A673 (cell line): Measurements from ENCODE around the gene CDK14. TPM values are rescaled to one million over a fixed set of nuclear protein-coding genes. Genes with fewer than 3 reads are reported as not detected.

ENCODE experiments used
- BruUV-seq: library from RNA; stranded (reverse); fragments of 400-500 nt; replicated peaks from 2 replicates; lab custom pipeline; 2021; lab: Mats Ljungman, UMichigan
- CTCF ChIA-PET: fragments of 300-600 bp; sonication (Branson Sonifier 250); formaldehyde crosslinking; loops from one replicate; lab custom pipeline; 2022; ENCODE audit warnings: antibody characterized with exemption; lab: Charles Lee
- POLR2A ChIA-PET: fragments of 300-600 bp; sonication (Branson Sonifier 250); formaldehyde crosslinking; loops from one replicate; lab custom pipeline; 2022; ENCODE audit warnings: antibody characterized with exemption; ENCODE audit not compliant: low non-redundant PET; lab: Charles Lee
- DNase-seq: peaks from one replicate; pipeline ENCODE4 v3.0.0-alpha.2; 2015; ENCODE audit warnings: low spot score
- H3K27ac ChIP-seq: fragments of 200-600 bp; sonication (generic); 2 replicates; pipeline ENCODE4 v1.5.1; 2016; ENCODE audit warnings: mixed run types, low read depth, mild to moderate bottlenecking, mixed read lengths, antibody characterized with exemption, low read length; ENCODE audit not compliant: poor library complexity, severe bottlenecking
- H3K27me3 ChIP-seq: fragments of 200-600 bp; sonication (generic); replicated peaks from 2 replicates; pipeline ENCODE4 v1.6.1; 2017; ENCODE audit warnings: mixed run types, low read depth, mild to moderate bottlenecking, mixed read lengths, antibody characterized with exemption, low read length; ENCODE audit not compliant: insufficient read depth, poor library complexity
- H3K36me3 ChIP-seq: fragments of 200-600 bp; sonication (generic); 2 replicates; pipeline ENCODE4 v1.6.1; 2016; ENCODE audit warnings: mixed run types, mild to moderate bottlenecking, mixed read lengths, antibody characterized with exemption, low read length; ENCODE audit not compliant: insufficient read depth, poor library complexity, severe bottlenecking
- H3K4me1 ChIP-seq: fragments of 200-600 bp; sonication (generic); 2 replicates; pipeline ENCODE4 v1.6.1; 2017; ENCODE audit warnings: mixed run types, mild to moderate bottlenecking, mixed read lengths, antibody characterized with exemption, low read length; ENCODE audit not compliant: insufficient read depth, poor library complexity, severe bottlenecking
- H3K4me3 ChIP-seq: fragments of 200-600 bp; sonication (generic); 2 replicates; pipeline ENCODE4 v1.5.1; 2016; ENCODE audit warnings: low read depth, mixed run types, mild to moderate bottlenecking, mixed read lengths, low read length; ENCODE audit not compliant: poor library complexity, severe bottlenecking
- H3K9me3 ChIP-seq: fragments of 200-600 bp; sonication (generic); 2 replicates; pipeline ENCODE4 v1.6.1; 2016; ENCODE audit warnings: mixed run types, low read depth, mild to moderate bottlenecking, mixed read lengths, antibody characterized with exemption, low read length; ENCODE audit not compliant: poor library complexity, severe bottlenecking
- EZH2 ChIP-seq: fragments of 200-600 bp; sonication (generic); IDR thresholded peaks from 2 replicates; pipeline ENCODE4 v1.6.1; 2017; ENCODE audit warnings: borderline replicate concordance, low read depth, mild to moderate bottlenecking, mixed read lengths, antibody characterized with exemption, low read length; ENCODE audit not compliant: poor library complexity, severe bottlenecking
- intact Hi-C: fragments of 100-400 bp; cut with micrococcal nuclease; formaldehyde crosslinking; loops from one replicate; pipeline ENCODE4 v1.10.0; 2022; ENCODE audit not compliant: unreplicated experiment
- total RNA-seq: library from RNA; stranded (reverse); gene quantifications from 2 replicates; pipeline ENCODE4 v1.2.3, GENCODE V29; 2021
- TF ChIP-seq, protein P1 (sequence below): fragments of 300-800, 200-600 bp; sonication (generic); conservative IDR thresholded peaks from 2 replicates; pipeline ENCODE4 v1.5.1; 2017; ENCODE audit warnings: low read depth, mild to moderate bottlenecking, antibody characterized with exemption, low read length, moderate library complexity, mixed read lengths

Gene CDK14
- total RNA-seq, 1 experiment from 2014 or later, result 128 TPM

DNA sequence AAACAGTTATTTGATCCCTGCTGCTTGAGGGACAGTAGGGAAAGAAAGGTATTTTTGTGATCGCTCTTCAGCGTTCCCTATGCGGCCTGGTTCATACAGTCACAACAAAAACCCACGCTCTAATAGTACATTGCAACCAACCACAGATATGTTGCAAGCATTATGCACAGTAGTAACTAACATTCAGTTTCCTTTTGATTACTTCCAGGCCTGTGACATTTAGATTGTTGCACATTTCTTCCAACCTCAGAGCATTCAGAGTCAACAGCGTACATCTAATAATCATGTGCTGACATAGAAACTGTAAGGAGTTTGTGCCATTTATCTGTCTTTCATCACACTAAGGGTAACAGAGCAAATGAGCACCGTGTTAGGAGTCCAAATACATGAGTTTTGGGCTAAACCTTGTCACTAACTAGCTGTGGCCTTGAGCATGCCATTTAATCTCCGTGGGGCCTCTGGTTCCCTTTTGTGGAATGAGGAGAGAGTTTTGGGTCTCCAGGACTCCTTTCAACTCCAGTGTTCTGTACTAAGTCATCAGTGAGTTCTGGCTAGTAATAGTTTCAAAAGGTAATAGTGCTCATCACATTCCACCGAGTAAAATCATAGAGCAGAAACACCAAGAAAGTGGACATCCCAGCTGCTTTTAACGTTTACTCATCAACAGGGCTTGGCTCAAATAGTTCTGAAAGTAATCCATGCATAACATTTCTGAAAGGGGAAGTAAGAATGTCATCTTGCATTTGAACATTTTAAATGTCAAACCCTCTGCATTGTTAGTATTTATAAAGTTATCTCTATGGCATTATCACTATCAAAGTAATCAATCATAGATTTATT lies 569.1 kb downstream of the CDK14 start:
- Histone ChIP-seq H3K36me3 (no peaks in the 10 kb centered on the region), H3K9me3 (no peaks in the 10 kb centered on the region), H3K27ac (no peak overlapping the region), H3K4me1 (peaks cover 5% of the 10 kb centered on the region), H3K4me3 (no peak overlapping the region), H3K27me3 (no peaks in the 10 kb centered on the region)
- intact Hi-C loops, result no loop called here
- POLR2A ChIA-PET, result no interaction called here
- no peak for TF ChIP-seq EZH2
- TF ChIP-seq, protein P1, sequence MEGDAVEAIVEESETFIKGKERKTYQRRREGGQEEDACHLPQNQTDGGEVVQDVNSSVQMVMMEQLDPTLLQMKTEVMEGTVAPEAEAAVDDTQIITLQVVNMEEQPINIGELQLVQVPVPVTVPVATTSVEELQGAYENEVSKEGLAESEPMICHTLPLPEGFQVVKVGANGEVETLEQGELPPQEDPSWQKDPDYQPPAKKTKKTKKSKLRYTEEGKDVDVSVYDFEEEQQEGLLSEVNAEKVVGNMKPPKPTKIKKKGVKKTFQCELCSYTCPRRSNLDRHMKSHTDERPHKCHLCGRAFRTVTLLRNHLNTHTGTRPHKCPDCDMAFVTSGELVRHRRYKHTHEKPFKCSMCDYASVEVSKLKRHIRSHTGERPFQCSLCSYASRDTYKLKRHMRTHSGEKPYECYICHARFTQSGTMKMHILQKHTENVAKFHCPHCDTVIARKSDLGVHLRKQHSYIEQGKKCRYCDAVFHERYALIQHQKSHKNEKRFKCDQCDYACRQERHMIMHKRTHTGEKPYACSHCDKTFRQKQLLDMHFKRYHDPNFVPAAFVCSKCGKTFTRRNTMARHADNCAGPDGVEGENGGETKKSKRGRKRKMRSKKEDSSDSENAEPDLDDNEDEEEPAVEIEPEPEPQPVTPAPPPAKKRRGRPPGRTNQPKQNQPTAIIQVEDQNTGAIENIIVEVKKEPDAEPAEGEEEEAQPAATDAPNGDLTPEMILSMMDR, result no peak
- no peak for DNase-seq
- CTCF ChIA-PET, result no interaction called here
- BruUV-seq, result no TSS peak

DNA sequence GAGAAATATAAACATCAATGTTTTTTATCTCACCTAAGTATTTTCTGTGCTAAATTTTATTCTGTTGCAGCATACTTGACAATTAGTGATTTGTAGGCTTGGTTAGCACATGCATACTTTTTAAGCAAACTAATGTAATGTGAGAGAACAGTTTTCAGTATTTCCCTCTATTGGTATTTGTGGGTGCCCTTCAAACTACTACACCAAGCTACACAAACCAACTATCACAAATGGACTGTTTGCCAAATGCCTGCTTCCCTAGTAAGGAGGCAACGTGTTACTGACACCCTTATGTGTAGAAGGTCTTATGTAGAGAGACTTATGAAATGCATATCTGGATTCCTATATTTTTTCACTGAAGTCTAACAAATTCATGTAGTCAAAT lies 569.7 kb downstream of the CDK14 start:
- no peaks in the 10 kb centered on the region for H3K9me3 ChIP-seq
- no peaks in the 10 kb centered on the region for H3K36me3 ChIP-seq
- no peak for DNase-seq
- ChIA-PET POLR2A (interaction anchor here (1.0 kb wide), 1 partner anchor 18 kb away, joined by 4 read pairs; no protein-coding TSS in a partner anchor), CTCF (no interaction called here)
- TF ChIP-seq, protein P1, result no peak
- no peak for TF ChIP-seq EZH2
- no peak overlapping the region for H3K4me3 ChIP-seq
- no peak overlapping the region for H3K27ac ChIP-seq
- H3K27me3 ChIP-seq, result no peaks in the 10 kb centered on the region
- H3K4me1 ChIP-seq, result peaks cover 5% of the 10 kb centered on the region
- BruUV-seq, result no TSS peak
- intact Hi-C loops, result no loop called here

DNA sequence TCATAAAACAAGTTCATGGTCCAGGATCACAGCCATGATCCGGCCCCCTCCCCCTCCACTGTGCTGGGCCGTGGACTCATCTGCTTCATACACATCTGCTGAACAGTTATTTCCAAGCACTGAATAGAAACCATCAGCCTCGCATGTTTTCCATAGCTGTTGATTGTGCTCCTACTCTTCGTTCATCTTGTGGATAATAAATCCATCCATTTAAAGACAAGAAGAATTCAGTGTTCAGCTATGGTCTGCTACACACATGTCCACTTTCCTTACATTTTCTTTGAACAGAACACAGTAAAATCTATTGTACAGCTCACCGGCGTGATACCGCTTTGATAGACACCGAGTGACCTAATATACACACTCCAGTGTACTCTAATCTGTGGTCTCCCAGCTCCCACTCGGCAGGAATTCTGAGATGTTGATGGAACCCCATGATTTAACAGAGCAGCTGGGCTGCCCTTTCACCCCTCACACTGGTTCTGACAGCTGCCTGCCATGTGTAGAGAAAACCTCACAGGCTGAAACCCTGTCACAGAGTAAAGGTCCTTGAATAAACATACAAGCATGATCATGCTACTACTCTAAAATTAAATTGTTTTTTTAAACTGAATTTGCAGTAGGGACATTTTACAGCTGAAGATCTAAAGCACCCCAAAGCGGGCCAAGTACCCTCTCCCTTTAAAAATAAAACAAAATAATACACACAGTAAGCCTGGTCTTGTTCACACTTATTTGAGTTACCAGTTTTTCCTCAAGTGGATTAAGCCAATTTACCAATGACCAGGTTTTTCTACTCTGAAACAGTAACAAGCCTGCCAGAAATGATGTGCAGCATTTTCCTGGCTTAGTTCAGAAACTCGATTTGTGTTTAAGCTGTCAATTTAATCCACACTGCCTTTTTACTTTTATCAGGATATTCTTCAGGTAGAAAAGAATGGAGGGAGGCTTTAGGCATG lies 573.0 kb downstream of the CDK14 start:
- BruUV-seq, result no TSS peak
- CTCF ChIA-PET, result no interaction called here
- no peak for TF ChIP-seq EZH2
- TF ChIP-seq, protein P1, result no peak
- Histone ChIP-seq H3K36me3 (peaks cover 4% of the 10 kb centered on the region), H3K27ac (no peak overlapping the region), H3K4me3 (no peak overlapping the region), H3K27me3 (no peaks in the 10 kb centered on the region), H3K4me1 (peaks cover 5% of the 10 kb centered on the region), H3K9me3 (no peaks in the 10 kb centered on the region)
- no peak for DNase-seq
- POLR2A ChIA-PET, result no interaction called here
- intact Hi-C loops, result no loop called here
